GOT3 (cell line): ENCODE measurements around the gene ODC1.

Experiments
- DNase-seq: peaks from one replicate; lab custom pipeline; 2025; ENCODE audit warnings: mixed read lengths; lab: John Stamatoyannopoulos, UW

Gene ODC1

DNA sequence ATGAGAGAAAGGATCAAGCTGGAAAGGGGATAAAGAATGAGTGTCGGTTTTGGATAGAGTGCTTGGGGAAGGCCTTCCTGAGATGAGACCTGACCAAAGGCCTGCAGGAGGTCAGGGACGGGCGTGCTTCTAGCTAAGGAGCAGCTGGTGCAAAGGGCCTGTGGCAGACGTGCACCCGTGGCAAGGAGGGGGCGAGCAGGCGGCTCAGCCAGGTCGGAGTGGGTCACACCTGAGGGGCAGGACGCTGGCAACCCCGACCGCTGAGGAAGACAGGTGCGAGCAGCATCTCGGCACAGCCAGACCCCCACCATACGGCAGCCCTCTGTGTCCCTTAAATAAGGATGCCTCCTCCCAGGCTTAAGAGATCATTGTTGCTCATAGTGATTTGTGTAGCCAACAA lies 48.1 kb downstream of the ODC1 start:
- DNase-seq = no peak

DNA sequence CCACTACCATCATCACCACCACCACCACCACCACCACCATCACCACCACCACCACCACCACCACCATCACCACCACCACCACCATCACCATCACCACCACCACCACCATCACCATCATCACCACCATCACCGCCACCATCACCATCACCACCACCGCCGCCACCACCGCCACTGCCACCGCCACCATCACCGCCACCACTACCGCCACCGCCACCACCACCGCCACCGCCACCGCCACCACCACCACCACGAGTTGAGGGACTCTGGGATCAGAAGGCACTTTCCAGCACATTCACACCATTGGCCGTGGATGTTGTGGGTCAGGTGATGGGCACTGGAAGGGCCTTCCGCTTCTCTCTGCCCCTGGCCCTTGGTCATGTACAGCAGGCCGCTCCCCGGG lies 48.8 kb downstream of the ODC1 start:
- DNase-seq = no peak

DNA sequence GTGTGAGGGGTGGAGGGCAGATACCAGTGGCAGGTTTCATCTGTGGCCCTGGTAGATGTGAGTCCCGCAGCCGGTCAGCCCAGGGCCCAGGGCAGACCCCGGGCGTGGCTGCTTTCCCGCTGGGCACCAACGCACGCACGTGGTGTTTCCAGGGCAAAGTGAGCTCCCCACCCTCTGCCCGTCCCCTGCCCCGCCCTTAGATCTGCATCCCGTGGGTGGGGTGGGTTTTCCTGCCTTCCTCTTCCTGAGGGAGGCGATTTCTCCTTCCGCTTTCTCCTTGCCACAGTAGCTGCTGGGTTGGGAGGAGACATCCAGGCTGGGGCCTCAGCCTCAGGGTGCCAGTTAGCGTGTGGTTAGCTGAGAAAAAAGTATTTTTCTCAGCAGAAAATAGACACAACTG lies 49.6 kb downstream of the ODC1 start:
- DNase-seq = no peak

DNA sequence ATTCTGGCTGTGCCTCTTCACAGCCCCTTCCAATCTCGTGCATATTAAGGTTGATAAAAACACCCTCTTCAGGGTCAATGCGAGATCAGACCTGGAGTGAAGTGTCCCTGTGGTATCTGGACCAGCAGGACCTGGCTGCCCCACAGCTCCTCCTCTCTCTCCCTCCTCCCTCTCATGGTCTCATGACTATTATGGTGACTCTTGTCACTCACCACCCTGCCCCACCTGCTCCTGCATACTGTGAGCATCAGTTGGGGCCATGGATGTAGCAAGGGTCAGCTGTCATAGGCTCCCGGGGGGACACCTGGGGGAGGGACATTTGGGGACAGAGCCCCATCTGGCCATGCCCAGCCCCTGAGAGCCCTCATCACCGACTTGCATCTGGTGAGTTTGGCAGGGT lies 50.2 kb downstream of the ODC1 start:
- DNase-seq = no peak

DNA sequence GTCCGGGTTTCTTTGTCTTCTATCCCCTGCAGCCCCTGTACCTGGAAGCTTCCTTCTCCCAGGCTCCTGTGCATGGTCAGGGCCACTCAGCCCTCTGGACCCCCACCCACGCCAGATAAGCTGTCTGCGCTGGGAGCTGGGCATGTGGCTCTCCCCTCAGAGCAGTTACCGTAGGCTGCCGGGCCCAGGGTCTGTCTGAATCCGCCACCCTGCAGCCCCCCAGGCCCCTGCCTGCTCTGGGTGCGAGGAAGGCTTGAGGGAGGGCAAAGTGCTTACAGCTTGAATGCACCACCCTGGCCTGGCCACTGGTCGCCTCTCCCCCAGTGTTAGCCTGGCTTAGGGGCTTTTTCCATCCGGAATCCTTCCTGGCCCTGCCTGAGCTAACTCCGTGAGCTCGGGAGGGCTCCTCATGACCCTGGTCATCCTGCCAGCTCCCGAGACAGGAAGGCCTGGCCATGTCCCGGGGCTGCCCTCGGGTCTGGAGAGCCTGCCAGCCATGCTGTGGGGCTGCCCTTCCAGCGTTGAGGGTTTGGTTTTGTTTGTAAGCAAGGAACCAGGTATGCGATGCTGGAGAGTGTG lies 50.7 kb downstream of the ODC1 start:
- no peak for DNase-seq

DNA sequence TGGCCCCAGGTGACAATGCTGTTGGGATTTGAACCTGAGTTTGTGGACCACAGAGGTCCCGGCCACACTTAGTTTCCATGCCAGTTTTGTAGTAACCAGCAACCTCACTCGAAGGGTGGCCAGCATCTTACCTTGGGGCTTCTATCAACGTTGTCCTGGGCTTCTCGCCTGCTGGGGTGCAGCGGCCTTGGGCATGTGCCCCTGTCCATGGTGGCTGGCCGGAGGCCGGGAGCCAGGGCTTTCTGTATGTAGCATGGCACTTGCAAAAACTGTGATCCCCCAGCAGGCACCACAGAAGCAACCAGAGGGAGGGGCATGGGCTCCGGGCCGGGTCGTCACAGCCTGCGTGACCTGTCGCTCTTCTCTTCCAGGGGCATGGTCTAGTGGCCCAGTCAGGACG lies 51.7 kb downstream of the ODC1 start:
- DNase-seq = no peak

DNA sequence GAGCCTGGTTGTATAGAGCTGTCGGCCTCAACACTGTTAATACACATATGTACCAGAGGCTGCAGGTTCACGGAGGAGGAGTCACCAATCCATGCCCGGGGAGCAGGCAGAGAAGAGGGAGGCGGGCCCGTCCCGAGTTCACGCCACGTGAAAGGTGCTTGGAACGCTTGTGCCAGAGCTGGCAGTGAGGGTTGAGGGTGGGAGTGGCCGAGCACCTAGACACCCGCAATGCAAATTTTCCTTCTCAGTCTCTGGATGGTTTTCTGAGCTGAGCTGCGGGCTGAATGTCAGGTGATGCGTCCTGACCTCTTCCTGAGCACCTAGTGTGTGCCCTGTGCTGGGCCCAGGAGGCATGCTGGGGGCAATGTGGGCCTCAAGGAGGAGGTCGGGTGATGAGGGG lies 52.2 kb downstream of the ODC1 start:
- no peak for DNase-seq

DNA sequence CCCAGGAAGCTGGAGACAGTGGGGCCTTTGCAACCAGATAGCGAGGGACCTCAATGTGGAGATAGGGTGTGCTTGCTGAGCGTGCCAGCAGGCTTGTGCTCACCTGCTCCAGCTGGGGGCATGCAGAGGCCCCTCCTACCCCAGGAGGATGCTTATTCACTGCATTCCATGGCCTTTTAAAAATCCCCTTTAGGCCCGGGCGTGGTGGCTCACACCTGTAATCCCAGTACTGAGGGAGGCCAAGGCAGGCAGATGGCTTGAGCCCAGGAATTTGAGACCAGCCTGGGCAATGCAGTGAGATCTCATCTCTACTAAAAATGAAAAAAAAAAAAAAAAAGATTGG lies 54.5 kb downstream of the ODC1 start:
- DNase-seq = no peak

DNA sequence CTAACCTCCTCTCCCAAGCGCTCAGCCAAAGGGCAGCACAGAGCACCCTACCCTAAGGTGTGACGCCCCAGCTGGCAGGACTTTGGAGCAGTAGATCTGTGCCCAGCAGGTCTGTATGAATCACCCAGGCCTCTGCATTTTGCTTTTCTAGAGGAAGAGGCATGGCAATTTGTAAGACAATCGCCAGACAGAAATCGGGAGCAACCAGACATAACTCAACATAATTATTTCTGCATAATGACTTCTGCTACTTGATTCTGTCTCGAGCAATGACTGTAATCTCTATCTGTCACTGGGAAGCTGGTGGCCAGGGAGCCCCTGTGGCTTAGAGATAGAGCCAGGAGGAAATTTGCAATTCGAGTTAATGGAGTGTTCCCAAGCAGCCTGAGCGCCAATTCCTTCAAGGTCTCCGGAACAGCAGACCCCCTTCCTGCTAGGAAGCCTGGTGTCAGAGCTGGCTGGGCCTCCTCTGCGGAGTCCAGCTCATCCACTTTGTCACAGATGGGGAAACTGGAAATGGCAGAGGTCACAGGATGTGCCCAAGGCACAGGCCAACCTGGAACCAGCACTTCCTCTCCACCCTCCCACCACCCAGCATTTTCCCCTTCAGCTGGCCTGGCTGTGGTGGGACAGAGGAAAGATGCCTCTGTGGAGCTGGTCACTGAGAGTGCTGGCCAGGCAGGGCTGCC lies 55.0 kb downstream of the ODC1 start:
- no peak for DNase-seq

DNA sequence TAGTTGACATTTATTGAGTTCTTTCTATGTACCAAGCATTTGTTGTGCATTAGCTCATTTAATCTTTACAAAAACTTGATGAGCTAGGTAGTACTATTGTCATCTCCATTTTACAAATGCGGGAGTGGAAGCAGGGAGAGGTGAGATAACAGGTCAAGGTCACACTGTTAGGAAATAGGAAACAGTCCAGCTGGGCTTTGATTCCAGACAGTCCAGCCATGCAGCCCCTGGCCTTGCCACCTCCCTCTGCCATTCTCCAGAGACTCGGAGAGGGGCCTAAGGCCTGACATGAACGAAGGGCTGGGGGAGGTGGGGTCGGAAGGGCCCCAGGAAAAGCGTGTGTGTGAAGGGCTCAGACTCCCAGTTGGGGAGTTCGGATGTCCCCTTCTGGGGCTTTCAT lies 55.6 kb downstream of the ODC1 start:
- DNase-seq = no peak

DNA sequence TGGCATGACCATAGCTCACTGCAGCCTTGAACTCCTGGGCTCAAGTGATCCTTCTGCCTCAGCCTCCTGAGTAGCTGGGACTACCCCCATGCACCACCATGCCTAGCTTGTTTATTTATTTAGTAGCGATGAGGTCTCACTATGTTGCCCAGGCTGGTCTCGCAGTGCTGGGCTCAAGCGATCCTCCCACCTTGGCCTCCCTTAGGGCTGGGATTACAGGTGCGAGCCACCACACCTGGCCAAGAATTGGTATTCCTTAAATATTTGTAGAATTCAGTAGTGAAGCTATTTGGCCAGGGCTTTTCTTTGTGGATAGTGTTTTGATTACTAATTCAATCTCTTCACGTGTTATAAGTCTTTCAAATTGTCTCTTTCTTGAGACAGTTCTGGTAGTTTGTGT lies 56.0 kb downstream of the ODC1 start:
- DNase-seq = no peak

DNA sequence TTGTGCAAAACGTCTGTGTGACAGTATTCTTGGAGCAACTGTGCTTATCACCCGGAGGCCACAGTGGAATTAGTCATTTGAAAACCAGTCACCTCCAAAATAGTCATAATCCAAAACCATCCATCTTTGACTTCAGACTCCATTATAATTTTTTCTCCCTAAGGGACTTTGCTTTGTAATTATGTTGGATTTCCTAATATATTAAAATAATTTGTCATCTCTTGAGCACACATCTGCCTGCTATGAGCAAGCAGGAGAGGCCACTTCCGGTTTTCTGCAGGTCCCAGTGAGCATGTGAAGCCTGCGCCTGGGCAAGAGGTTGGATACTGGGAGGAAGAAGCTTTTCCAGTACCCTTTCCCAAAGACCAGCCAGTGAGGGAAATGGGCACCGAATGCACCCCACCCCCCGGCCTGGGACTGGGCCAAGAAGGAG lies 57.7 kb downstream of the ODC1 start:
- no peak for DNase-seq
